Fibroblast of lung (primary cell): ENCODE data around the gene CARMIL1.

Experiments used
- CTCF ChIP-seq, 2 donors: IDR thresholded peaks in 1 of 2; conservative IDR thresholded peaks in 1 of 2; 1 replicate in 1 of 2; 2 replicates in 1 of 2; pipeline ENCODE4 v1.5.1; 2011 to 2012; ENCODE audit warnings: low read length in 2 of 2, control low read depth in 1 of 2, inconsistent platforms in 1 of 2, low read depth in 1 of 2, mild to moderate bottlenecking in 1 of 2
- EZH2 ChIP-seq: IDR thresholded peaks from 2 replicates; pipeline ENCODE4 v1.5.1; 2012; ENCODE audit warnings: low read length, control low read depth, mild to moderate bottlenecking; ENCODE audit errors: missing control alignments

GRCh38 chr6:25537349-25538018 is 258.3 kb downstream of the CARMIL1 start:
- TF ChIP-seq CTCF (conservative IDR thresholded peaks at IDR 0.05 in 1 of 2, IDR thresholded peaks at IDR 0.05 in 1 of 2; ENCODE audit: low read depth in 1 of 2, low read length in 2 of 2) (no peak), EZH2 (no peak)
